HK-2 (cell line): ENCODE measurements around the gene GPANK1.

ENCODE experiments used
- DNase-seq: peaks from one replicate; pipeline ENCODE4 v3.0.0-alpha.2; 2018; ENCODE audit not compliant: unreplicated experiment

The GPANK1 gene

DNA sequence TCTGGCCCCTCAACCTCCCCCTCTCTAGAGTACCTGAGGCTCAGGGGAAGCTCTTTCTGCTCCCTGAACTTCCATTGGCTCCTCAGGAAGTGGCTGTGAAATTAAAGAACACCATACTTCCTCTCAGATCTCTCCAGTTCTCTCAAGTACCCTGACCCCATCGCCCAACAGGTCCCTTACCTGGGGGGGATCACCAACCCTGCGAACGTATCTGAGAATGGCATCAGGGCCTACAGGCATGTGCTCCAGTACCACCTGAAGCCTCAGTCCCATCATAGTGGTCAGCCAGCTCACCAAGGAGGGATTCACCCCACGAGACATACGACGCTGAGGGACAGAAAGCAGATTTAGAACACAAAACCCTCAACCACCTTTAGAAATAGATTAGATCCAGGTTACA lies 24.2 kb downstream of the GPANK1 start:
- DNase-seq = no peak

DNA sequence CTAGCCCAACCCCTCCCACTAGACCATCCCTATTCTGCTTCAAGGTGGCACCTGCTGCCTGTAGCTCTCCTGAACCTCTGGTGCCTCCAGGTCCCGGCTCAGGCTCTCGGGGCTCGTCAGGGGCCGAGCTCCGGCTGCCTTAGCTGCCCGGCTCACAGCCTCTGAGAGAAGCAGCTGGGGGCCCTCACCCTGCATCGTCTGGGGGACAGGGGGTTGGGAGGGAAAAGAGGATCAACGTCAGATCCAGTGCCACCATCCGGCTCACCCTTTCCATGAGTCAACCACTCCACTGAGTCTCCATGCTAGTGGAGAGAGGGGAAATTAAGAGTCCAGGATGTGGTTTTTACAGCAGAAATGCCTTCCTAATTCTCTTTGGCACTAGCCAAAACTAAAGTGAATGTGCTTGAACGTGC lies 25.3 kb downstream of the GPANK1 start:
- no peak for DNase-seq

DNA sequence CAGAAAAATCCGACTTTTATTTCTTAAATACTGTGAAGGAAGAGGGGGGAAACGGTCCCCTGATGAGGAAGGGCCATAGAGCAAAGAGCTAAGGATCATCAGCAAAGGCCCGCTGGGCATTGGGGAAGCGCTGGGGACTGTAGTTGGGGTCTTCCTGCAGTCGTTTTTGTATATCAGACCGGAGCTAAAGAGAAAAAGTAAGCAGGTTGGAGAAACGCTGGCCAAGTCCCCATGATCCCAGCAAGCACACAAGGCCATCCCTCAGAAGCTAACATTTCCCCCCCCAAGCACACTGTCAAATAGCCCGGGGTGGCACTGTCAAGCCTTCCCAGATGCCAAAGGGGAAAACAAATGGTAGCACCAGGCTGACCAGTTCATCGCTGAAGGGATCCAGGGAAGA lies 25.8 kb downstream of the GPANK1 start:
- no peak for DNase-seq

DNA sequence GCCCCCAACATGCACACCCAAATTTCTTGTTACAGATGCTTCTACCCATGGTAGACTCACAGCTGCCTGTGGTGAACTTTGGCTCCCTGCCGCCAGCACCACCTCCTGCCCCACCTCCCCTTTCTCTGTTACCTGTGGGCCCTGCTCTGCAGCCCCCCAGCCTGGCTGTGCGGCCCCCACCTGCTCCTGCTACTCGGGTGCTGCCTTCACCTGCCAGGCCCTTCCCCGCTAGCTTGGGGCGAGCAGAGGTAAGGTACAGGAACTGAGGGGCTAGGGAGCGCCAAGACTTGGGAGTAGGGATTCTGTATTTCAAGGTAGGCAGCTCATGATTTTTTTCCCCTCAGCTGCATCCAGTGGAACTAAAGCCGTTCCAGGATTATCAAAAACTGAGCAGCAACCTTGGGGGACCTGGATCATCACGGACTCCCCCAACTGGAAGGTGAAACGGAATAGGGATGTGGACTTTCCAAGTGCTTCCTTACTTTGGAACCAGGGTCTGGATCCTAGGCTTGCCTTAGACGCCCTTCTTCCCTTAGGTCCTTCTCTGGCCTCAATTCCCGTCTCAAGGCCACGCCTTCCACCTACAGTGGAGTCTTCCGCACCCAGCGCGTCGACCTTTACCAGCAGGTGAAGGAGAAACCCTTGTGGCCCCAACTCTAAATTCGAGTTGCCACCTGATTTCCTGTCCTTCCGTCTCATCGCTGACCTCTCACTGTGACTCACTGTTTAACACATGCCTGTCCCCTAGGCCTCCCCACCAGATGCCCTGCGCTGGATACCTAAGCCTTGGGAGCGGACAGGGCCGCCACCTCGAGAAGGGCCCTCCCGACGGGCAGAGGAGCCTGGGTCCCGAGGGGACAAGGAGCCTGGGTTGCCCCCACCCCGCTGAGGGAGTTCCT lies 27.9 kb downstream of the GPANK1 start:
- DNase-seq = no peak

DNA sequence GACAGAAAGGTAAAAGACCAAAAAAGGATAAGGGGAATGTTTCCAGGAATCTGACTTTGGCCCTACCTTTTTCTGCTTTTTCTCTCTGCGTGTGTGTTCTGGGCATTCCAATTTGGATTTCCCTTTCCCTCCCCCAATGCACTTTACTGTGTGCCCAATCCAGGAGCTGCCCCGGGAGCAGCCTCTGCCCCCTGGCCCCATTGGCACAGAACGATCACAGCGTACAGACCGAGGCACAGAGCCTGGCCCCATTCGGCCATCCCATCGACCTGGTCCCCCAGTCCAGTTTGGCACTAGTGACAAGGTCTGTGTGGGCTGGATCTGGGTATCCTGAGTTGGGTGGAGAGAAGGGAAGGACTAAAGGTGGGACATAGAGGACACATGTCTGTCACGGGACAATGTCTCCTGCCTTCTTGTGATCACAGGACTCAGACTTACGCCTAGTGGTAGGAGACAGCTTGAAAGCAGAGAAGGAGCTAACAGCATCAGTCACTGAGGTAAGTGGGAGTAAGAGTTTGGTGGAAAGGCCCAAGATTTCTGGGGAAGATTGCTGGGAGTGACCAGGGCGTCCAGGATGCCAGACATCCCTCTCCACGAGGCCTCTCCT lies 29.7 kb downstream of the GPANK1 start:
- DNase-seq = no peak

- DNase-seq = no peak
These were observed 30.7 kb downstream of the GPANK1 start for GRCh38 chr6:31634131-31634530.

- DNase-seq = no peak
These were observed 31.4 kb downstream of the GPANK1 start for GRCh38 chr6:31633447-31633846.

DNA sequence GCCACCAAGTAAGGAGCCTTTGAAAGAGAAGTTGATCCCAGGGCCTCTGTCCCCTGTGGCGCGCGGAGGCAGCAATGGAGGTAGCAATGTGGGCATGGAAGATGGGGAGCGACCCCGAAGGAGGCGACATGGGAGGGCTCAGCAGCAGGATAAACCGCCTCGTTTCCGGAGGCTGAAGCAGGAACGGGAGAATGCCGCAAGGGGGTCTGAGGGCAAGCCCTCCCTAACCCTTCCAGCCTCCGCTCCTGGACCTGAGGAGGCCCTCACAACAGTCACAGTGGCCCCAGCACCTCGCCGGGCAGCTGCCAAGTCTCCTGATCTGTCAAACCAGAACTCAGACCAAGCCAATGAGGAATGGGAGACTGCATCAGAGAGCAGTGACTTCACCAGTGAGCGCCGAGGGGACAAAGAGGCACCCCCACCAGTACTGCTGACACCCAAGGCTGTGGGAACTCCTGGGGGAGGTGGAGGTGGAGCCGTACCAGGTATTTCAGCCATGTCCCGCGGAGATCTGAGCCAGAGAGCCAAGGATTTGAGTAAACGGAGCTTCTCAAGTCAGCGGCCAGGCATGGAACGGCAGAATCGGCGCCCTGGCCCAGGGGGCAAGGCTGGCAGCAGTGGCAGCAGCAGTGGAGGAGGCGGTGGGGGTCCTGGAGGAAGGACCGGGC lies 32.4 kb downstream of the GPANK1 start:
- no peak for DNase-seq

DNA sequence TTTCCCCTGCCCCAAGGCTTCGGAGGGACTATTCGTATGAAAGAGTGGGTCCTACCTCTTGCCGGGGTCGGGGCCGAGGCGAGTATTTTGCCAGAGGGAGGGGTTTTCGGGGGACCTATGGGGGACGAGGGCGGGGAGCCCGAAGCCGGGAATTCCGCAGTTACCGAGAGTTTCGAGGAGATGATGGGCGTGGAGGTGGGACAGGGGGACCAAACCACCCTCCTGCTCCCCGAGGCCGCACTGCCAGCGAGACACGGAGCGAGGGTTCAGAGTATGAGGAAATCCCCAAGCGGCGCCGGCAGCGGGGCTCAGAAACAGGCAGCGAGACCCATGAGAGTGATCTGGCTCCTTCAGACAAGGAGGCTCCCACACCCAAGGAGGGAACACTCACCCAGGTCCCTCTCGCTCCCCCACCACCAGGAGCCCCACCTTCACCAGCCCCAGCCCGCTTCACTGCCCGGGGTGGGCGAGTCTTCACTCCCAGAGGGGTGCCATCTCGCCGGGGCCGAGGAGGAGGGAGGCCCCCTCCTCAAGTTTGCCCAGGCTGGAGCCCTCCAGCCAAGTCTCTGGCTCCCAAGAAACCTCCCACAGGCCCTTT lies 33.0 kb downstream of the GPANK1 start:
- DNase-seq = no peak

- no peak for DNase-seq
These were observed 33.6 kb downstream of the GPANK1 start for GRCh38 chr6:31631209-31631608.

DNA sequence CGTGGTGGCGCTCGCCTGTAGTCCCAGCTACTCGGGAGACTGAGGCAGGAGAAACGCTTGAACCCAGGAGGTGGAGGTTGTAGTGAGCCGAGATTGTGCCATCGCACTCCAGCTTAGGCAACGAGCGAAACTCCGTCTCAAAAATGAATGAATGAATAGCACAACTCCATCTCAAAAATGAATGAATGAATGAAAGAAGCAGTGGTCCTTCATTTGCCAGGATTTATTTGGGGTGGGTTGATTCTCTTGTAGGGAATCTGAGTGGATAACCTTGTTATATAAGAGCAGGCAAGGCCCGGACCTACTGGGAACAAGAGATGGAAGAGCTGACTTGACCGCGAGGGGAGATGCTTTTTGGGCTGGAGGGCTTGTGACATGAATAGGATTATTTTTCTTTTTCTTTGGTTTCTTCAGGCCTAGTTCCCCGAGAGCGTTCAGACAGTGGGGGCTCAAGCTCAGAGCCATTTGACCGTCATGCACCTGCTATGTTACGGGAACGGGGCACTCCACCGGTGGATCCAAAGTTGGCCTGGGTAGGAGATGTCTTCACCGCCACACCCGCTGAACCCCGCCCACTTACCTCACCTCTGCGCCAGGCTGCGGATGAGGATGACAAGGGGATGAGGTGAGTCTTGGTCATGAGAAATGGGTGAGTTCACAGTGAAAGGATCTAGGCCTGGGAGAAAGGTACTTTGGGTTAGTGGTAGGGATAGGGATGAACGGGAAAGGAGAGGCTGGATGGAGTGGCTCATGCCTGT lies 34.4 kb downstream of the GPANK1 start:
- no peak for DNase-seq

- no peak for DNase-seq
These were observed 35.8 kb downstream of the GPANK1 start for GRCh38 chr6:31629014-31629413.

DNA sequence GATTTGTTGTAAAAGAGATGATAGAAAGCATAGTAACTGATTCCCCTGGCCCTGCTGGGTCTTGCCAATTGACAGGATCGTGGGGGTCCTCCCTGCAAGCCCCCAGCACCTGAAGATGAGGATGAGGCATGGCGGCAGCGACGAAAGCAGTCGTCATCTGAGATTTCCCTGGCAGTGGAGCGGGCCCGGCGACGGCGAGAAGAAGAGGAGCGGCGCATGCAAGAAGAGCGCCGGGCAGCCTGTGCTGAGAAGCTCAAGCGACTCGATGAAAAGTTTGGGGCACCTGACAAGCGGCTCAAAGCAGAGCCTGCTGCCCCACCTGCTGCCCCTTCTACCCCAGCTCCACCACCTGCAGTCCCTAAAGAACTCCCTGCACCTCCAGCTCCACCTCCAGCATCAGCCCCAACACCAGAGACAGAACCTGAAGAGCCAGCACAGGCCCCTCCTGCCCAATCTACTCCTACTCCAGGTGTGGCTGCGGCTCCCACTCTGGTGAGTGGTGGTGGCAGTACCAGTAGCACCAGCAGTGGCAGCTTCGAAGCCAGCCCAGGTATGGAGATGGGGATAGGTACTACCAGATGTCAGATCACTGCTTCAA lies 37.0 kb downstream of the GPANK1 start:
- no peak for DNase-seq

DNA sequence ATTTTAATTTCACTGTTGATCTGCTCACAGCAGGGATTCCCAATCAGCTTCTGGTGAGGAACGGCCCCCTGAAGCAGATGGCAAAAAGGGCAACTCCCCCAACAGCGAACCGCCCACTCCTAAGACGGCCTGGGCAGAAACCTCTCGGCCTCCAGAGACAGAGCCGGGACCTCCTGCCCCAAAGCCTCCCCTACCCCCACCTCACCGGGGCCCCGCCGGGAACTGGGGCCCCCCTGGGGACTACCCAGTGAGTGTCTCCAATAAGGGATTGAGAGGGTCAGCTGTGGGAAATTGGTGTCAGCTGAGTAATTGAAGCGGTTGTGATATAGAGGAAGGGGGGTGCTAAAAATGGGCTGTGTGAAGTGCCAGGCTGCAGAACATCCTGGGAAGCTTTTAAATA lies 37.8 kb downstream of the GPANK1 start:
- no peak for DNase-seq

DNA sequence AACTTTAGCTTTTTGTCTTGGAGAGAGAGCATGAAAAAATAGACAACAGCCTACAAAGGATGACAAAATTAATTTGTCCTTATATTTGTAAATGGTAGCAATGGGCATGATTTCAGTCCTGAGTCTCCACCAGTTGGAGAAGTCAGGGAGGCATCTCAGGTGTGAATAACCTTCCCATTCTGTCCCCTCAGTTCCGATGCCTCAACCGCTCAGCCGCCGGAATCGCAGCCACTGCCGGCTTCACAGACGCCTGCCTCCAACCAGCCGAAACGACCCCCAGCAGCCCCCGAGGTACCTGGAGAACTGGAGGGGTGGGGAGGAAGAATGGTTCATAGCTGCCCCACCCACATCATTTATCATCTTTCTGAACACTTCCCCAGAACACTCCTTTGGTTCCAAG lies 40.7 kb downstream of the GPANK1 start:
- DNase-seq = no peak

- no peak for DNase-seq
These were observed 42.1 kb downstream of the GPANK1 start for GRCh38 chr6:31622684-31623091.

GRCh38 chr6:31621991-31622390 lies 42.8 kb downstream of the GPANK1 start:
- no peak for DNase-seq

- DNase-seq = no peak
These were observed 43.4 kb downstream of the GPANK1 start for GRCh38 chr6:31621320-31621939.

DNA sequence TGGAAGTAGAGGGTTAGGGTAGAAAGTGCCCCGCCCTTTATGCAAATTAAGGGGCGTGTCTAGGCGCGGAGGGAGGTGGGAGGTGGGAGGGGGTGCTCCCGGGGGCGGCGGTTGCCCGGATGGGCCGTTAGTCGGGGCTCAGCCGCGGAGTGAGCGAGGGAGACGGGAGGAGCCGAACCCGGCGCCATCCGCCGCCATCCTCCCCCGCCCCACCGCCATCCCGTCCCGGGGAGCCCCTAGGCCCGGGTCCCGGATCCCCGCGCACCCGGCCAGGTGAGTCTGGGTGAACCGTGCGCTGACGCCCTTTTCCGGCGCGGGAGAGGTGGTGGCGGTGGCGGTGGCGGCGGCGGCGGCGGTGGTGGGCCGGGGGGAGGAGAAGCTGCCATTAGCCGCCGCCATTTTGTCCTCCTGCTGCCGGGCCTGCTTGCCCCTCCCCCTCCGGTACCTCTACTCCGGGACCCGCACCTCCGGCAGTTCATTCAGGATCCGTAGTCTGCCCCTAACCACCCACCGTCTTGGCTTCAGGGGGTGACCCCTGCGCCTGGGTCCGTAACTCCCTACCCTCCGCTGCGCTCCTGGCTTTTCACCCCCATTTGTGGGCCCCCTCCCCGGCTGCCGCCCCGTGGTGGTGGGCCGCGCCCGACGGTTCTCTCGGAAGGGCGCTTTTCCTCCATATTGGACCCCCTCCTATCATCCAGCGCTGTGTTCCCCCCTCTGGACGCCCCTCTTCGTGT lies 44.0 kb downstream of the GPANK1 start, which contains the start of gene PRRC2A:
Gene PRRC2A, plus strand, starts transcription at position 130 of the 734 bp plus-strand sequence. CDS start 2,075 bp downstream, outside the sequence.
- DNase-seq = no peak
